HG03159 (cell line): ENCODE data around the gene POC5.

Source experiments
- ATAC-seq: cut with Tn5 transposase; IDR thresholded peaks from one replicate; pipeline ENCODE4 v1.9.1; 2021; ENCODE audit warnings: mild to moderate bottlenecking, moderate library complexity; ENCODE audit not compliant: unreplicated experiment

Gene POC5

DNA sequence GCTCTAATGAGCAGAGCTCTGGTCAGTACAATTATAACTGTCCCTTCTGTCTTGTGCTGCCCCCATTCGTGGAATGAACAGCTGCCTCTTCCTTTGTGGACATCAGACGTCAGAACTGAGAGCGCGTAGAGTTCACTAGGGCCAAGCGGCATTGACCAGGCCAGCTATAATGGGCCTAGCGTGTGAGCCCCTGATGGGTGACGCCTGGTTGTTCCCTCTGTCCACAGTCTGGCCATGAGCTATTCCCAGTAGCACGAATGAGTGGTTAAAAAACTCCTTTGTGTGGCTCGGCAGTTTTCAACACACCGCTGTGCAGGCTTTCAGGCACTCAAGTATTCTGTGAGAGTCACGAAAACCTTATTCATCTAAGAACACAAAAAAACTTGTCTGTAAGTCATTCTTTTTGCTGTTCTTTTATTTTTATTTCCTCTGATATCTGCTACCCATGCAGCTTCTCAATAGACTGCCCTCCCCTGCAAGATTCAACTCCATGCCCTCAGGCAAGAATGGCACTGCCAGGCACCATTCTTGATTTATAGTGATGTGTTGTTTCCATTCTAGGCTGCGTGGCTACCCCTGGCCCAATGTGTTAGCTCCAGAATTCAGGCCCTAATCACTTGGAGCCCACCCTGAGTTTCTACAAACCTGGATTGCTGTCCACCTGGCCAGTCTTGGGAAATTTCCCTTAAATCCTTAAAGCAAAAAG lies 53.5 kb downstream of the POC5 start:
- no peak for ATAC-seq

DNA sequence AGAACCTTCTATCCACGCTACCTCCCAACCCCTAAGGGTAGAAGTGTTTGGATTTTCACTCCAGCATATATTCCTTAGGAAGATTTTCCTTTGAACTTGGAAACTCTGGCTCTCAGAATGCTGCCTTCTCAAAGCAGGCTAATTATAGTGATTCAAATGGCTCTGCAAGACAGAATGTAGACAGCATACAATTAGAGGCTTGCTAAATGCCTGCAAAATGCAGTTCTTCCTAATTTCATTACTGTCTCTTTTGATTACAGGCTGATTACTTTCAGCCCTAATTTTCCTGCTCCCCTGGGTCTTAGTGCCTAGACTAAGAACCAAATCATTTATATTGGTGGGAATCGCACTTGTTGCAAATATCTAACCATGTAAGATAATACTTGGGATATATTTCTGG lies 55.2 kb downstream of the POC5 start:
- no peak for ATAC-seq

DNA sequence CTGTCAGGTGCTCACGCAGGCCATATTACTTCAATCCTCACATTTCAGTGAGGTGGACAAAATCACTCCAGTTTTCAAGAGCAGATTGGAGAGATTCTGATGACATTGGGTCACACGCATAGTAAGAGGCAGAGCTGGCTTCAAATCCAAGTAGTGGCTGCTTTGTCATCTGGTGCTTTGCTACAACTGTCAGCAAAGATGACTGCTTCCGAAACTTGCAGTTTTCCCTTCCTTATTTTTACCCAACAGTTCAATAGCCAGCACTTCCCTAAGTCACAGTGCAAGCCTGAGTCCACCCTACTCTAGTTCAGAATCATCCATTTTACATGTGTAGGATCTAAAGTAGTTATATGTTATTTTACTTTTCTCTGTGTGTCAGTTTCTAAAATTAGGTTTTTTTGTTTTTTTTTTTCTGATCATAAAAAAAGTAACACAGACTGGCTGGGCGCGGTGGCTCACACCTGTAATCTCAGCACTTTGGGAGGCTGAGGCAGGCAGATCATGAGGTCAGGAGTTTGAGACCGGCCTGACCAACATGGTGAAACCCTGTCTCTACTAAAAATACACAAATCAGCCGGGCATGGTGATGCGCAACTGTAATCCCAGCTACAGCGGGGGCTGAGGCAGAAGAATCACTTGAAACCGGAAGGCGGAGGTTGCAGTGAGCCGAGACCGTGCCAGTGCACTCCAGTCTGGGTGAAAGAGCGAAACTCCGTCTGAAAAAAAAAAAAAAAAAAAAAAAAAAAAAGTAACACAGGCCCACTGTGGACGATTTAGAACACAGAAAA lies 56.4 kb downstream of the POC5 start:
- no peak for ATAC-seq

DNA sequence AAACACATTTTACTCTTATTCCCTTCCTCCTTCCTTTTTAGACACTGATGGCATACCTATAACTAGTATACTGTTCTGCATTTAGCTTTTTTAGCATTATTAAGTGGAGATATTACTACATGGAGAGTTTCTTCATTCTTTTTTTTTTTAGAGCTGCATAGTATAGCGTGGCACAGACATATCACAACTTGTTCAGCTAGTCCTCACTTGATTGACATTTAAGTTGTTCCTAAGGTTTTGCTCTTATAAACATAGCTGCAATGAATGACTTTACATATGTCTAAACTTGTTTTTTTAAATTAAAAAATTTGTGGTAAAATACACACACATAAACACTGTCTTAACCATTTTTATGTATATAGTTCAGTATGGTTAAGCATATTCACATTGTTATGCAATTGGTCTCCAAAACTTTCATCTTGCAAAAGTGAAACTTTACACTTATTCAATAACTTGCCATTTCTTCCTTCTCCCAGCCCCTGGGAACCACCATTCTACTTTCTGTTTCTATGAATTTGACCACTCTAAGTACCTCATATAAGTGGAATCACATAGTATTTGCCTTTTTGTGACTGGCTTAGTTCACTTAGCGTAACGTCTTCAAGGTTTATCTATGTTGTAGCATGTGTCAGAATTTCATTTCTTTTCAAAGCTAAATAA lies 57.3 kb downstream of the POC5 start:
- no peak for ATAC-seq

DNA sequence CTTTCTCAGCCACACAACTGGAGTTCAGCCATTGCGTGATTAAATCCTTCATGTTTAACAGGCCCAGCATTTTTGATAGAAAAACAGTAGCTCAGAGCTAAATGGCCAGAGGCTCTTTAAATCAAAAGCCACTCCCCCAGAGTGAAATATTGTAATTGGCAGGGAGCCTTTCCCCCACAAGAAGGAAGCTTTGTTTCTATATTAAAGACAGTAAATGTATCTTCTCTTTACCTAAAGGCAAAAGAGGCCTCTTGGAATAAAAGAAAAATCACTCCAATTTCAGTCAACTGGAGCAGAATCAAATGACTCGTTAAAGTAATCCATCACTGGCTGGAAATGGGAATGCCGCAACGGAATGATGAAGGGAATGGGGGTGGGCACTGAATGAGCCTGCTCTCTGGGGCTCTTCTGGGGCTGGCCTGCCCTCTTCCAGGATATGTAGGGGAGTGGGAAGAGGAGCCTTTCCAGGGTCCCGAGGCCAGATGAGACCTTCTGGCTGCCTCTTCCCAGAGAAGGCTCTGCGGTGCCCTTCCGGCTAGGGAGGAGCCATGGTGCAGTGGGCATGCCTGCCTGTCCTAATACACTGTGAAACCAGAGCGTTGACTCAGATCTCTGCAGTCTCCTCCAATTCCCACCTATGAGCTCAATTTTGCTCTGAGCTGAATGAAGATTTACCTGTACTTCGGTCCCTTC lies 60.8 kb downstream of the POC5 start:
- no peak for ATAC-seq

DNA sequence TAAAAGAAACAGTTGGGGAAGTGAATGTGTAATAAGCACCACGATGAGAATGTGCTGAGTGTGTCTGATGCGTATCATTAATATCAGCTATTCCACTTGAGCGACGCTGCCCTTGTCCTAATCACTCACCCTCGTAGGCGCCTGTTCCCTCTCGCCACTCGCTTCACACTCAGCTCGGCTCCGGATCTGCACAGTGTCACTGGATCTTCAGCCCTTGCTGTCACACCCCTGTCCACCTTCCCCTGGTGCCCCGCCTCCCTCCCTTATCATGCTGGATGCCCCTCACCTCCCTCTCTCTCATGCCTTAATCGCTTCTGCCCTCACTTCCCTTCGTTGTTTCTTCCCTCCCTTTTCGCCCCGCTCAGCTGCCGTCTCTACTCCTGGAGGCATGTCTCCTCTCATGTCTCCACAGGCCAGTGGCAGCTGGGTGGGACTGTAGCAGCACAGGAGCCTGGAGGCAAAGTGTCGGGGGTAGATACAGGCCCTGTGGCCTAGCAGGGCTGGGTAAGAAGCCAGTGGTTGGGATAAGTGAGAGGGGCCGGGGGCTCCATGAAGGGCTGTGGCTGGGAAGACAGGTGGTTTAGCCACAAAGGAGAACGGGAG lies 62.4 kb downstream of the POC5 start:
- no peak for ATAC-seq

- ATAC-seq: no peak
Measured at GRCh38 chr5:75653521-75653920, 63.7 kb downstream of the POC5 start.

DNA sequence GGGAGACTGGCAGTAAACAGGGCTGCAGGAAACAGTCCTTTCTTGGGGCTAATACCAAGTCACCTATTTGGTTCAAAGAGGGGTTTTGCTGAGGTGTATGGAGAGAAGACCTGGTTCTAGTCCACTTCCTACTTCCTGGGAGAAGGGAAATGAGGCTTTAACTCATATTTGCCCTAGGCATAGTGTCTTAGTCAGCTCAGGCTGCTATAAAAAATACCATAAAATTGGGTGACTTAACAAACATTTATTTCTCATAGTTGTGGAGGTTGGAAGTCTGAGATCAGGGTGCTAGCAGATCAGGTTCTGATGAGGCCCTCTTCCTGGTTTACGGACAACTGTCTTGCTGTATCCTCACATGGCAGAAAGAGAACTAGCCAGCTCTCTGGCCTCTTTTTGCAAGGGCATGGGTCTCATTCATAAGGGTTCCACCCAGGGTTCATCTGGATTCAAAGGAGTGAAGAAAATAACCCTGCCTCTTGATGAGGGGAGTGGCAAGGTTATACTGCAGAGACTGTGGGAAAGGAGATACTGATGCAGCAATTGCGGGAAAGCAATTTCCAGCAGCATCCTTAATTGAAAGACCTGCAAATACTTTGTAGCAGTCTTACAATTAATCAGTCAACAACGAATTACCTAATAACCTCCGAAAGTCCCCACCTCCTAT lies 65.5 kb downstream of the POC5 start:
- ATAC-seq: no peak

DNA sequence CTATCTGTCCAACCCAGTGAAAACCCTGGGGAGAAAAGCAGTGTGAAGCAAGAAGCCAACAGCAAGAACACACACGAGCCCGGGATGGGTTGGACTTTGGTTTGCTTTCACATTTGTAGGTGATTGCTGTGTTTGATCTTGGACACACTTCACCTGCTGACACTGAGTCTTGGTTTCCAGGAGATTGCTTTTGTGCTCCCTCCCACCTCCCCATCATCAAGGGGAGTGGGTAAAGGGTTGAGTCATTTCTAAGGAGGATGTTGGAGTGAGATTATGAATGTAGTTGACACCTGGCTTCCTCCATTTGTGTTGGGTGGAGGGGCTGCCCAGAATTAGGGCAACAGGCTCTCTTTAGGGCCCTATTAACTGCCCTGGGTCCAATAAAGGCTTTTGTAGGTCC lies 68.5 kb downstream of the POC5 start:
- peak; percentile 56 for ATAC-seq

GRCh38 chr5:75640826-75641225 lies 76.4 kb downstream of the POC5 start:
- no peak for ATAC-seq

DNA sequence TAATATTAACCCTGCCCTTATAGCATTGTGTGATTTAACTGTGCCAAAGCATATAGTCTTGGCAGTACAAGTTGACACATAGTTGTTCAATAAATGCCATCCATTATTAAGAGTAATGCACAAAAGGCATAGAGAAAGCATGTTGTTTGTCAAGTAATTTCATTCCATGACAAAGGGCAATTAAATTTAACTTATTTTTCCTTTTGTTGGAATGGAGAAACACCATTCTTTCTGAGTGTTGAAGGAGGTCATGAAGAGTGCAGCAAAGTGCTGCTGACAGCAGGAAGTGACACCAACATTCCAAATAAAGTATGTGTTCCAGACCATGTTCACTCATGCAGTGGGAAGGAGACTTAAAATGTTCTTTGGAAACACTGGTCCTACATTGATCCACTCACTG lies 76.8 kb downstream of the POC5 start:
- ATAC-seq: no peak

GRCh38 chr5:75639535-75640311 lies 77.5 kb downstream of the POC5 start:
- no peak for ATAC-seq

DNA sequence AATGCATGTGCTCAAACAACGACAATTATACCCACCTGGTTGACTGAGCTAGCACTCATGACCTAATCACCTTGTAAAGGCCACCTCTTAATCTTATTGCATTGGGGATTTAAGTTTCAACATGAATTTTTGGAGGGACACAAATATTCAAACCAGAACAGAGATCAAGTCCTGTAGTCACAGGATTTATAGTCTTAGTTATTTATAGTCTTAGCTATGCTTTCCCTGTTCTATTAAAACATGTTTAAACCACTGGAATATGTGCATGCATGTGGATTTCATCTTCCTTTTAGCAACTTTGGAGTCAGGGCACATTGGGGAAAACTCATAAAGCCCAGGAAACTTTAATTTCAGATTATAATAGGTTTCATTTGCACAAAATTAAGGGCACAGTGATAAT lies 79.3 kb downstream of the POC5 start:
- ATAC-seq: no peak

- ATAC-seq: no peak
Measured at GRCh38 chr5:75632321-75632720, 84.9 kb downstream of the POC5 start.

- ATAC-seq: no peak
Measured at GRCh38 chr5:75630875-75631274, 86.4 kb downstream of the POC5 start.

DNA sequence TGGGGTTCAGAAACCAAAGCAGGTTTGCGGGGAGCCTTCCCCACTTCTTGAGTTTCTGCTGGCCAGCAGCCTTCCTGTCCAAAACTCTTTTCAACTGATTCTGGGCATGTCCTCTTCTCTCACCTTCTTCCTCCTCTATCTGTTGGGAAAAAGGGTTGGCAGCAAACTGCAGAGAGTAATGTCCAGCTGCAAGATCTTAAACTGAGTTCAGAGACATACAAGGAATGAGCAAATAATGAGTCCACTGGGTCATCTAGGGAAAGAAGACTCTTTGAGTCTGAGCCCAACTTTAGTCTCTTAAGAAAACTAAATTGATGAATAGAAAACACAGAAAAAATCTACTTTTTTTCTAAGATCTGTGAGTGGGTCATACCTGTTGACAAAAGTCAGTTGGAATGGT lies 89.4 kb downstream of the POC5 start:
- no peak for ATAC-seq

DNA sequence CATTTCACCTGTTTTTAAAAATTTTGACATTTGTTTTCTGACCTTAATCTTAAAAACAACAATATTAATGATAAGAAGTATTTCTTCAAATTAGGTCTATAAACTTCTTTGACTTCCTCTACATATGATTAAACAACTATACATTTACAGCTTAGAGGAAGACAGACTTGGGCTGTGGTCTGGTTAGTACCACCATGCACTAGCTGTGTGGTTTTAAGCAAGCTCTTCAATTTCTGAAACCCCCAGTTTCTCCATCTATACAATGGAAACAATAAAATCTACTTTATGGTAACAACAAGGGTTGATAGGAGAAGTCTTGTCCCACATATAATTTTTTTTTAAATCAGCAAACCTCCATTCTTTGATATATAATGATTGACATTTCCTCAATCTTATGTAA lies 90.3 kb downstream of the POC5 start:
- ATAC-seq: no peak
